Stimulated activated CD8-positive, alpha-beta memory T cell treated with anti-CD3 and anti-CD28 coated beads, Interleukin-4, amount 100 ng/mL, for 1 hour (primary cell): Measurements from ENCODE around the gene TM9SF2.
"Not testable (repeated sequence)": the region's sequence is repeated elsewhere in the genome, so short reads cannot be mapped to it uniquely, and the experiment has no call there.

Source experiments
- DNase-seq, 2 donors: peaks; one replicate each; pipeline ENCODE4 v3.0.0-alpha.2; 2020; ENCODE audit warnings: low read depth in 2 of 2, low spot score in 1 of 2

Gene TM9SF2

DNA sequence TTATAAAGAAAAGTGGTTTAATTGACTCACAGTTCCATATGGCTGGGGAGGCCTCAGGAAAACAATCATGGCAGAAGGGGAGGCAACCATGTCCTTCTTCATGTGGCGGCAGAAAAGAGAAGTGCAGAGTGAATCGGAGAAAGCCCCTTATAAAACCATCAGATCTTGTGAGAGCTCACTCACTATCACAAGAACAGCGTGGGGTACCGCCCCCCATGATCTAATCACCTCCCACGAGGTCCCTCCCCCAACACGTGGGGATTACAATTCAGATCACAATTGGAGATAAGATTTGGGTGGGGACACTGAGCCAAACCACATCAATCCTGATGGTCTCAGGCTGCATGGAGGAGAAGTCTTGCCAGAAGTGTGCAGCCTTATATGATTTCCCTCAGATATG lies 26.0 kb downstream of the TM9SF2 start:
- DNase-seq = no peak

DNA sequence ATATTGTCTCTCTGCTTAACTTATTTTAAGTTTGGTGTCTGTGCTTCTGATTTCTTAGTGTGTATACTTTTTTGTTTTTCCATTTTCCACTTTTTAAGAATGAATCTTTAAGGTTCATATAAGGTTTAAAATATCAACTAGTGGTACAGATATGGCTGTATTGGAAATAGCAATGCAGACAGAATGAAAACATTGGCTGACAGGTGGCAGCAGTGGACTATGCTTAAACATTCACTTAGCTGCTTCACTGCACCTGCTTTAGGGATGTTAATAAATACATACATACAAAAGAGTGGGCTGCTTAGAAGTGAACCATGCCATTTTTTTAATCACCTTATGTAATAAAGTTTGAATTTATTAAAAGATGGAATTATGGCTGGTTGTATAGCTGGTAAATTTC lies 27.3 kb downstream of the TM9SF2 start:
- DNase-seq = no peak

DNA sequence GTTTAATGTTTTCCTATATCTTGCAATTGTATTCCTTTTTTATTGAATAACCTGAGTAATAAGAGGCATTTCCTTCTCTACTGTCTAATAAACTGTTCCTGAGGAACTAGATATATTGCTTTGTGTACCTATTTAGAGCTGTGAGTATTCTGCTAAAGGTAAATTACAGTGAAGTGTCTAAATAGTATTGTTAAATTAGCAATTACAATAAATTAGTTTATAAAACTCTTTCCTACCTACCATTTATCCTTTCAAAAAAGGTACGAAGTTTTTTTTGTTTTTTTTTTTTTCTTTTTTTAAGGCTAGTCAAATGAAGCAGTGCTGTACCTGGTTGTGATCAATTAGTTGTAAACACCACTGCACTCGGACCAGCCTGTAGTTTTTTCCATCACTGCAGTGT lies 34.8 kb downstream of the TM9SF2 start:
- no peak for DNase-seq

DNA sequence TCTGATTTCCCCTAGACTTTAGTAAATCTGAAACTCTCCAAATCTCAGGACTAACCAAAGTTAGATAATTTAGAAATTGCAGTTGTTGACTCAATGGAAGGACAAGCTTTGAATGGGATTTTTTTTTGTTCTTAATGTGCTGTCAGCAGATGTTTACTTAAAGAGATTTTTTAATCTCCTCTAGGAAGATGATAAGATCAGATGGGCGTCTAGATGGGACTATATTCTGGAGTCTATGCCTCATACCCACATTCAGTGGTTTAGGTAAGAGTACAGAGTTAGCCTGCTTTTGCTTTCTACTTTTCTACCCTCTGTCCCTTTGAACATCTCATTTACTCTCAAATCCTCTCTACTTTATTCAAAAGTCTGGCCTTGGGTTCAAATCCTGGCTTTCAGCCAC lies 39.3 kb downstream of the TM9SF2 start:
- DNase-seq = no peak

DNA sequence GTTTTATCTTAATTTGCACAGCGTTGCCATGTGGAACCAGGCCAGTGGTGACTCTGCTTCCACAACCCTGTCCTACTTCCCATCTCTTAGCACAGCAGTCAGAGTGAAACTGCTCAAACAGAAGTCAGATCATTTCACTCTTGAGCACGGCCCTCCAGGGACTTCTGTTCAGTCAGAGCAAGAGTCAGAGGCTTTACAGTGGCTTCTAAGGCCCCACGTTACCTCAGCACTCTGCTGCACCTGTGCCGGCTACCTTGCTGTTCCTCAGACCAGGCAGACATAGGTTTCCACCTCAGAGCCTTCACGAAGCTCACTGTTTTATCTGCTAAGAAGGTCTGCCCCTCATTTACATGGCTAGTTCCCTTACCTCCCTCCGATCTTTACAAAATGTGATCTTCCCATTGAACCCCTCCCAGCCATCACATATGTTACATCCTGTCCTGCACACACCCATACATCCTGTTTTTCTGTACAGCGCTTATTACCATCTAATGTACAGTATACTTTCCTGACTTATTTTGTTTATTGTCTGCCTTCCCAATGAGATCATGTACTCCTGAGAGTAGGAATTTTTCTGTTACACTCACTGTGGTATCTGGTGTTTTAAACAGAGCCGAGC lies 41.6 kb downstream of the TM9SF2 start:
- no peak for DNase-seq

DNA sequence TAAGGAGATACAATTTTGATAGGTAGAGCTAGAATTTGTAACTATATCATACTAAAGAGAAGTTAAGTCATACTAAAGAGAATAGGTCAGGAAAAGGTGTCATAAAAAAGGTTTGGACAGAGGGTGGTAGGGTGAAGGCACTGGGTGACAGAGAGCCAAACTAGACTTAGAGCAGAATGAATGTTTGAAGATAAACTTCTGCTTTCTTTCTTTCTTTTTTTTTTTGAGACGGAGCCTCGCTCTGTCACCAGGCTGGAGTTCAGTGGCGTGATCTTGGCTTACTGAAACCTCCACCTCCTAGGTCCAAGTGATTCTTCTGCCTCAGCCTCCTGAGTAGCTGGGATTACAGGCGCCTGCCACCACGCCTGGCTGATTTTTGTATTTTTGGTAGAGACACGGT lies 44.1 kb downstream of the TM9SF2 start:
- DNase-seq = no peak

DNA sequence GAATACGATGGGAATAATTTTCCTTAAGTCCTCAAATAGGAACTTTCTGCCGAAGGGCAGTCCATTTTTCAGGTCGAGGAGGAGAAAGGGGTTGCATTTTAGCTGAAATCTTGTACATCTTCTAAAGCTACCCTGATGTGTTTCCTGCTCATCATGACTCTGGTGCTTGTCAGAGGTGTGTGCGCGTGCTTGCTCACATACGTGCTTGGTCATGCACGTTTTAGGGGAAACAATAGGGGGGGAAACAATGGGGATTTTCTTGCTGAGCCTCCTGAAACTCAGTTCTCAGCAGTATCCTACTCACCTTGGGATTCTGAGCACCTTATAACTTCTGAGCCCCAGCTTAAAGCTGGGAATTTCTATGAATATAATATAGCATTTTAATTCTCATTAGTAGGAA lies 44.7 kb downstream of the TM9SF2 start:
- no peak for DNase-seq

DNA sequence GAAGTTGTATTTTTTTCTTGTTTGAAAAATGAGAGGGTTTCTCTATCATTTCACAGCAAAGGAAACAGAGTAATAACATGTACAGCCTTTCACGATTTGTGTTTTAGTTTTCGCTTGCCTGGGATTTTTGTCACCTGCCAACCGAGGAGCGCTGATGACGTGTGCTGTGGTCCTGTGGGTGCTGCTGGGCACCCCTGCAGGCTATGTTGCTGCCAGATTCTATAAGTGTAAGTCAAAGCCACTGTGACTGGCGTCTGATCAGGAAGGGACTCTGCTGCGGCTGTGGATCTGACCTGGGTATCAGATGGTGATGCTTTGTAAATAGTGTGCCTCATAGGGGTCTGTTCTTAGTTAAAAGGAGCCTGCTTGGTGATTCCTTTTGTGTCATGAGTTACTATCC lies 45.6 kb downstream of the TM9SF2 start:
- no peak for DNase-seq

DNA sequence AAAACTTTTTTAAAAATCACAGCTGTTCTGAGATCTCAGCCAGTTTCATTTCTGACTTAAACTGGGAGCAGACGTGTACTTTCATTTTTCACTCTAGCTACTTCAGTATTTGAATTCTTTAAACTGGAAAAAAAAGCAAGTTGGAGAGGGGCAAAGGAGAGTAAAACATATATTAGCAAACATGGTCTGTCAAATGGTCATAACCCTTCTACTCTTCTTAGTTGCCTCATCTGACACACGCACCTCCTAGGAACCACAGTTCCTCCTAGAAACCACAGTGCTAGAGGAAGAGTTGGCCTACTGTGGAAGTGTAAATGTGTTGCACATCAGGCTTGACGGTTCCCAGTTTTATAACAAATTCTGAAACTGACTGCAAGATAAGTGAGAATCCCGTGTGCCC lies 47.2 kb downstream of the TM9SF2 start:
- DNase-seq = no peak

DNA sequence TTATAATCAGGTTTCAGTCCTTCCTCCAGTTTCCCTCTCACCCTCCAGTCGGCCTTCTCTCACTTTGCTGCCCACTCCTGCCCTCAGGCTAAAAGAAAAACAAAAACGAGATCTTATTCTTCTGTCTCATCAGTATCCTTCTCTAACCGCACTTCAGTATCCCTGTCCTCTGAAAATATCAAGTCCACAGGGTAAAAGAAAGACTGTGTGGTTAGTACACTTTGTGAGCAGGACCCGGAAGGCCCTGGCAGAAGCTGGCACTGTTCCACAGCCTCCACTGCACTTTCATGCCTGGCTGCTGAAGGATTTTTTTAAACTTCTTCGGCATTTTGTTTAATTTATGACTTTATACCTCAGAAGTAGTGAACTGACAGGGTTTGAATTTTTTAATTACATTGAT lies 51.8 kb downstream of the TM9SF2 start:
- no peak for DNase-seq

DNA sequence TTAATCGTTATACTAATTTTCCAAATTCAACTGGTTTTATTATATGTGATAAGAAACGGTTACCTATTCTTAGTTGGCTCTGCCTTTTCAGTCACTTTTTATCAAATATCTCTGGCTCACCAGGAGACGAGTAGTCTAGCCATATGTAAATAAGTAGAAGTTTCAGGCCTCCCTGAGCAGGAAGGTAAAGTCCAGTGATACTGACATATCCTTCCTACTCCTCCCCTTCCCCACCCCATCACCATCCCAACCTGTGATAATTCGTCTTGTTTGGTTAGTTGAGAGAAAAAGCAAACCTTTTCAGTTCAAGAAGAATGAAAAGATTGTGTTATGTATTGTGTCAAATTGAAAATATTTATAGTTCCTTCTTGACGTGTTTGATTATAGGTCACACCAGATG lies 53.9 kb downstream of the TM9SF2 start:
- no peak for DNase-seq

DNA sequence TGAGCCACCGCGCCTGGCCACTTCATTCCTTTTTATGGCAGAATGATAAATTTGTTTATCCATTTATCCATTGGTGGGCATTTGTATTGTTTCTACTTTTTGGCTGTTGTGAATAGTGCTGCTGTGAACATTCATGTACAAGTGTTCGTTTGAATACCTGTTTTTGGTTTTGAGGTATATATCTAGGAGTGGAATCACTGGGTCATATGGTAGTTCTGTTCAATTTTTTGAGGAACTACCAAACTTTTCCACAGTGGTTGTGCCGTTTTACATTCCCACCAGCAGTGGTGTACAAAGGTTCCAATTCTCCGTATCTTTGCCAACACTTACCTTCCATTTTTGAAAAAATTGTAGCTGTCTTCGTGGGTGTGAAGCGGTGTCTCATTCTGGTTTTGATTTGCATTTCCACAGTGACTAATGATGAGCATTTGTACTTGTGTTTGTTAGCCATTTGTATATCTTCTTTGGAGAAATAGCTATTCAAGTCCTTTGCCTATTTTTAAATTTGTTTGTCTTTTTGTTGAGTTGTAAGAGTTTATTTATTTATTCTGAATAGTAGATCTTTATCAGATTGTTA lies 55.7 kb downstream of the TM9SF2 start:
- no peak for DNase-seq

DNA sequence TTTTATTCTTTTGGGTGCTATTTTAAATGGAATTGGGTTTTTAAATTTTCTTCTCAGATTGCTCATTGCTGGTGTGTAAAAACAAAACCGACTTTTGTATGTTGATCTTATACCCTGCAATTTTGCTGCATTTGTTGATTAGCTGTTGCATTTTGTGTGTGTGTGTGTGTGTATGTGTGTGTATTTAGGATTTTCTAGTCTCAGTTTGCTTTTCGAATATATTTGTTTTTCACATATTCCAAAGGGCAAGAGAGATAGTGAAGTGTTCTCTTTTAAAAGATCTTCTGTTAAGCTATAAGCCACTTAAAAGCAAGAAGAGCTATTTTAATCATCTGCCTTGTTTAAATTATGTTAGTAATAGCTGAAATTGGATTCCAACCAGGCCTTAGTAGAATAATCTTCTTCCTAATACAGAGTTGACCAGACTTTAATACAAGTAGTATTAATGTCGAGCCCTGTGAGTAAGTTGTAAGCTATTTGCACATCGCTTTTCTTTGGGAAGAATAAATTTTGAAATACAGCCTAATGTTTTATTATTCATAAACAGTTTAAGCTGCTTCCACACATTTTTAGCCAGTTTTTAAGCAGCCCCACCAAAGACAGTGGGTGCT lies 57.4 kb downstream of the TM9SF2 start:
- no peak for DNase-seq

DNA sequence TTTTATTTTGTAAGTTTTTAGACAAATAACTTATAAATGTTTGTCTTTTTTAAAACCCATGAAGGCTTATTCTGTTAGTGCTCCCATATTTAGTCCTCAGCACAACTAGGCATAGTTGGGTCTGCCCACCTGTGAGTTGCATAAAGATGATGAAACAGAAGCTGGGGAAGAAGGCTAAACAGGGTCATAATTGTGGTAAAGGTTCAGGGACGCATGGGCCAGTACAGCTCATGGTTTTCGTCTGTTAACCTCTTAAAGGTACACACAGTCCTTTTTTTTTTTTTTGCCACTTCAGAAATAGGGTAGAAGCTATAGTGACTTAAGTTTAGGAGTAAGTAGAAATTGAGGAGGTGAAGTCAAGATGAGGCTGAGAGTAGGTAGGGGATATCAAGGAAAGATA lies 58.3 kb downstream of the TM9SF2 start:
- no peak for DNase-seq

DNA sequence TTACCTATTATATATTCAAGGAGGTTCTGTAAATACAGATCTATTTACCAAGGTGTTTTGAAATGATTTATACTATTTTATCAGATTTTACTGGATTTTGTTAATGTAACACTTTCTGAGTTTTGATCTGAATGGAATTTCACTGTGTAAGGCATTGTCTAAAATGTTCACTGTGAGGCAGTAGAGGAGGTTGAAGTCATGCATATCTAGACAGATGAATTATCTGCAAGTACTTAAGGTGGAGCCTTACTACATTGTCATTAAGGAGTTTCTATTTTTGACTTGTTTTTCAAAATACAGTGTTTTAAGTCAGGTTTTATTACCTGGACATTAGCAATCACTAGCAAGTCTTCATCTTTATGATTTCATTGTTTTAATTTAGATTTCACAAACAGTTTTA lies 62.1 kb downstream of the TM9SF2 start:
- no peak for DNase-seq

DNA sequence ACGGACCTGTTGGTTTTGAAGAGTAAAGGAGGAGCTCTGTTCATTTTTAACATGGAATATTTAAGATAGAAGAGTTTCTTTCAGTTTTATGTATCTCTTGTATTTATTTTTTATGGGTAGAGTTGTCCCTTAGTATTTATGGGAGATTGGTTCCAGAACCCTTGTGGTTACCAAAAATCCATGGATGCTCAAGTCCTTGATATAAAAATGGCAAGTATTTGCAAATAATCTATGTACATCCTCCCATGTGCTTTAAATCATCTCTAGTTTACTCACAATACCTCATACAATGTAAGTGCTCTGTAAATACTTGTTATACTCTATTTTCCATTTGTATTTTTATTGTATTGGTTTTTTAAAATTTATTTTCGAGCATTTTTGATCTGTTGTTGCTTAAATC lies 63.1 kb downstream of the TM9SF2 start:
- DNase-seq = no peak

DNA sequence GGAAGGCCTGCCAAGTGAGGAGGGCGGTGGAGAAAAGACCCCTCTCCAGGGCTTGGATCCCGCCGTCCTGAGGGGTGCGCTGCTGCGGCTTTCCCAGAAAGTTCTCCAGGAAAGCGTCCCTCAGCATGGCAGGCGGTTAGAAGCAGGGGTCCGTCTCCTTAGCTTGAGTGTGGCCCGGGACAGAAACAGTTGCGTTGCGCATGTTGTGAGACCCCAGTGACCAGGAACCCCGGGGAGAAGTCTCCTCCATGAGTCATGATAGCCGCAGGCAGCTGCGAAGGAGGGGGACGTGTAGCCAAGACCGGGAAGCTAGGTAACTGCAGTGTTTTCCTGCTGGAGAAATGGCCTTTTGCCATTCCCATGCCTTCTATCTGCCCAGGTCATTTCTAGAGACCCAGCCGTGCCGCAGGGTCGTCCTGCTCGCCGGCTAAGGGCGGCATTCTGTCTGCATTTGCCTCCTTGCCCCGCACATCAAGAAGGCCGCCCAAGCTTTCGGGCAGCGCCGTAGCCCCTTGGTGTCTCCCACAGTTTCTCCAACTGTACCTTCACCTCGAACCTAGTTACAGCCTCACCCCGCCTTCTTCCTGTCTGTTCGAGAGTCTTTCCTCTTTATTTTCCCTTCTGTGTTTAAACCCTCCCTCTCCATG lies 64.3 kb downstream of the TM9SF2 start:
- DNase-seq = no peak

DNA sequence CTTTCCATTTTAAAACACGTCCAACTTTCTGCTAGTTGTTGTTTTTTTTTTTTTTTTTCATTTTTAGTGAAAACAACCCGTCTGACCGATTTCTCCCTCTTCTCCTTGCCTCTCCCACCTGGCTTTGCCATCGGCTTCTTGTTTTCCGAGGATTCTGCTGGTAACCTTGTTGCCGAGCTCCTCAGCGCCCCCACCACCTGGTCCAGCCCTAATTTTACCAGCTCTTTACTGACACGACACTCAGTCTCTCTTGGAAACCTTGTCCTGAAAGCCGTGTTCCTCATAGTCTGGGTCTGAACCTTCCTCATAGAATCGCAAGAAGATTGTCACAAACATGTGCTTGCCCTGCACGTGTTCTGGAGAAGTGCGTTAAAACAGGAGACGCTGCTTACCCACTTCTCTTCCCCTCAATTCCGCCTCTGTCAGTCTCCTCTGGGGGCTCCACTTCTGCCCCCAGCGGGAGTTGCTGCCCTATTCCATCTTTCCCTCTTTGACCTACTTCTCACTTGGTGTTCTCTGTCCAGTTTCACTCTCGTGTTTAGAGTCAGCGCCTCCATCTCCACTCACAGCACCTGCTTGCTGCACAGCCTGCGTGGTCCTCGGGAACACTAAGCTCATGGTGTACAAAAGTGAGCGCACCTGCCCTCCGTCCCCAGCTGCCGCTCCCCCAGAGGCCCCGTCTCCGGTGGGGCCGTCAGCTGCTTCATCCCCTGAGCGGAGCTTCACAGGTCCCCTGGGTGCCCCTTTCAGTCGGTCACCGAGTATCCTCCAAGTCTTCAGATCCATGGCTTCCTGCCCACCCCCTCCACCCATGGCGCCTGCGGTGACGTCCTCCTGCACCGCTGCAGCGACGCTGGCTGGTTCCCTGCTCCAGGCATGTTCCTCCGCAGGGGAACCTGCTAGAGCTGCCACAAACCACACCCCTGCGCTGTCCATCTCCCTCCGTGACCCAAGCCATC lies 65.1 kb downstream of the TM9SF2 start:
- no peak for DNase-seq

DNA sequence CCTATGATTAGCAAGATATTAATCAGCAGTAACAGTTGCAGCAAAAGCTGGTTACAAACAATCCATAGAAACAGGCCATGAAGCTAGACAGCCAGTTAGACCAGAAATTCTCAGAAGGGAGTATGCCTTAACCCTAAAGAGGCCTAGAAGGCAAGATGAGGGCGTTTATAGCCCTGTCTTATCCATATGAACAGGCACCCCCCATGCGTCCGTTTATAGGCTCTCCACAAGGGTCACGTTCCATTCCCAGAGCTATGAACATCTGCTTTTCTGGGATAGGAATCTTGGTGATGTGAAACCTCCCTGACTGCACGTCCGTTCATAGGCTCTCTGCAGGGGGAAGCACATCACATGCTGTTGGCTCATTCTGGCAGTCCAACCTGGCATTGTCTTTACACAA lies 67.6 kb downstream of the TM9SF2 start:
- not testable (repeated sequence) for DNase-seq

DNA sequence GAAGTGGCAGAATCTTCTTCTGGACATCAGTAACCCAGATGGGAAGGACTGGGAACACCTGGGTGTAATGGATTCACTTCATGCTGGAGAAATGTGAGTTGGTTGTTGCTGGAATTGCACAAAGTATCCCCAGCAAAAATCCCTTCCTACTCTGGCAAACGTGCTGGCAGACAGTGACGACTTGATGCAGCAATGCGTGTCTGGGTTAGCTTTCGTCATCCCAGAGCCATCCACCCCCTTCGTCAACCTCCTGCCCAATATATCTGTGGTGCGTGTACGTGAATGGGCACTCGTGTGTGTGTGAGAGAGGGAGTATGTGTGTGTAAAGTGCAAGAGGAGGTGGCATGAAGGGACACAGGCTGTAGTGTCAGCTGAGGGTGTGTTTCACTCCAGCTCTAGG lies 70.9 kb downstream of the TM9SF2 start:
- no peak for DNase-seq

DNA sequence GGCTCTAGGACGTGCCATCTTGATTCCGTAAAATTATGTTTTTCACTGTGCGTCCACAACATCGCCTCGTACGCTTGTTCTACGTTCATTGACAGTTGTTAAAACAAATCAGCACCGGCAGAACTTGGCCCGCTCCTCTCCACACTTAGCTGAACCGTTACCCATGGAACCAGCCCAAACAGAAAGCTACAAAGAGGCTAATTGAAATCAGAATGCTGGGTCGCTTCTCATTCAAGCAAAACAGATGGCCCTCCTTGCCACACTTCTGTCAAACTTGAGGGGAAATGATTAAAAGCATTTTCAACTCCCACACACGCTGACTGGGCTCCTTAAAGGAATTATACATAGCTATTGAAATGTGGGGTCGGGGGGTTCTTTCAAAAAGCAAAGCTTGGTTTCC lies 71.6 kb downstream of the TM9SF2 start:
- DNase-seq = no peak
